HFFc6 (cell line): ENCODE results near the gene GSTM1. TPM values are rescaled to one million over a fixed set of nuclear protein-coding genes. Genes with fewer than 3 reads are reported as not detected.
"Not testable (repeated sequence)": the region's sequence is repeated elsewhere in the genome, so short reads cannot be mapped to it uniquely, and the experiment has no call there.

ENCODE experiments used
- DNase-seq: peaks from one replicate; pipeline ENCODE4 v3.0.0-alpha.2; 2018
- H3K27ac Mint-ChIP-seq: 2 replicates; pipeline ENCODE4 v1.8.0; 2020; ENCODE audit warnings: mild to moderate bottlenecking, mixed read lengths
- H3K27me3 Mint-ChIP-seq: 2 replicates; pipeline ENCODE4 v1.8.0; 2021; ENCODE audit warnings: mild to moderate bottlenecking, moderate library complexity, mixed read lengths; ENCODE audit not compliant: insufficient read depth
- H3K36me3 Mint-ChIP-seq: 2 replicates; pipeline ENCODE4 v1.8.0; 2021; ENCODE audit warnings: low read depth, mixed read lengths
- H3K4me1 Mint-ChIP-seq: 2 replicates; pipeline ENCODE4 v1.8.0; 2020; ENCODE audit warnings: low read depth, mixed read lengths
- H3K4me3 Mint-ChIP-seq: 2 replicates; pipeline ENCODE4 v1.8.0; 2020; ENCODE audit warnings: mild to moderate bottlenecking, moderate library complexity, mixed read lengths
- H3K9me3 Mint-ChIP-seq: 2 replicates; pipeline ENCODE4 v1.8.0; 2020; ENCODE audit warnings: mild to moderate bottlenecking, mixed read lengths
- CTCF ChIP-seq: fragments of 200-600 bp; sonication (generic); IDR thresholded peaks from 2 replicates; pipeline ENCODE4 v1.5.0; 2021; ENCODE audit warnings: antibody characterized with exemption, mild to moderate bottlenecking
- total RNA-seq, 6 experiments: library from RNA; stranded (reverse); fragmentation: NEBNext Ultra II Directional; extraction: Animal tissue kit (Norgen Biotek cat#: 25700); gene quantifications; 2 replicates in 1 of 6; 3 replicates in 5 of 6; pipeline ENCODE4 v1.2.3, GENCODE V29; 2021

GSTM1 gene
- total RNA-seq, 6 experiments from 2014 or later: 14.7 to 50.1 (median 46.5) TPM

GRCh38 chr1:109705411-109705810 lies 17.8 kb downstream of the GSTM1 start:
- peaks cover 8% of the 10 kb centered on the region for H3K27me3 Mint-ChIP-seq
- no peak for DNase-seq
- peaks cover 39% of the 10 kb centered on the region for H3K9me3 Mint-ChIP-seq
- H3K36me3 Mint-ChIP-seq: peaks cover 34% of the 10 kb centered on the region
- H3K27ac Mint-ChIP-seq: no peak overlapping the region
- TF ChIP-seq CTCF: no peak
- no peak overlapping the region for H3K4me3 Mint-ChIP-seq
- H3K4me1 Mint-ChIP-seq: no peaks in the 10 kb centered on the region

GRCh38 chr1:109708949-109709348 lies 21.3 kb downstream of the GSTM1 start:
- peaks cover 25% of the 10 kb centered on the region for H3K36me3 Mint-ChIP-seq
- not testable (repeated sequence) for H3K4me1 Mint-ChIP-seq, H3K27me3 Mint-ChIP-seq, DNase-seq, H3K27ac Mint-ChIP-seq, H3K4me3 Mint-ChIP-seq
- H3K9me3 Mint-ChIP-seq: peaks cover 28% of the 10 kb centered on the region

- not testable (repeated sequence) for H3K27me3 Mint-ChIP-seq, H3K4me3 Mint-ChIP-seq, DNase-seq, H3K27ac Mint-ChIP-seq, H3K4me1 Mint-ChIP-seq
- Mint-ChIP-seq H3K9me3 (peaks cover 20% of the 10 kb centered on the region), H3K36me3 (peaks cover 17% of the 10 kb centered on the region)
Observed at GRCh38 chr1:109709822-109710221, 22.2 kb downstream of the GSTM1 start.

- H3K4me1 Mint-ChIP-seq, H3K27me3 Mint-ChIP-seq, DNase-seq: not testable (repeated sequence)
- Mint-ChIP-seq H3K4me3 (peak within 1 kb of the TSS; percentile 81), H3K27ac (peak within 1 kb of the TSS; percentile 9), H3K36me3 (peaks cover 17% of the 10 kb centered on the region), H3K9me3 (peaks cover 19% of the 10 kb centered on the region)
Observed at GRCh38 chr1:109711593-109712320, 24.1 kb downstream of the GSTM1 start, which contains the start of gene GSTM5. Gene GSTM5 (plus strand): TSS chr1:109712251. CDS start chr1:109712313, 62 bp downstream.

GRCh38 chr1:109712321-109712864 lies 24.8 kb downstream of the GSTM1 start:
- H3K4me3 Mint-ChIP-seq: peak overlapping the region; percentile 81
- peaks cover 3% of the 10 kb centered on the region for H3K4me1 Mint-ChIP-seq
- peaks cover 19% of the 10 kb centered on the region for H3K9me3 Mint-ChIP-seq
- TF ChIP-seq CTCF: no peak
- peak overlapping the region; percentile 9; the same call in 1 of the 2 replicates for H3K27ac Mint-ChIP-seq
- peaks cover 8% of the 10 kb centered on the region for H3K27me3 Mint-ChIP-seq
- peaks cover 17% of the 10 kb centered on the region for H3K36me3 Mint-ChIP-seq
- no peak for DNase-seq

GRCh38 chr1:109713636-109714035 lies 26.0 kb downstream of the GSTM1 start:
- peaks cover 11% of the 10 kb centered on the region for H3K9me3 Mint-ChIP-seq
- no peak for TF ChIP-seq CTCF
- H3K4me3 Mint-ChIP-seq: no peak overlapping the region
- peaks cover 10% of the 10 kb centered on the region for H3K36me3 Mint-ChIP-seq
- H3K27me3 Mint-ChIP-seq: peaks cover 8% of the 10 kb centered on the region
- DNase-seq: no peak
- peaks cover 15% of the 10 kb centered on the region for H3K4me1 Mint-ChIP-seq
- no peak overlapping the region for H3K27ac Mint-ChIP-seq

- Mint-ChIP-seq H3K4me1 (peaks cover 27% of the 10 kb centered on the region), H3K4me3 (no peak overlapping the region), H3K27me3 (peaks cover 4% of the 10 kb centered on the region; the same call in 1 of the 2 replicates), H3K27ac (no peak overlapping the region), H3K9me3 (no peaks in the 10 kb centered on the region), H3K36me3 (no peaks in the 10 kb centered on the region)
- TF ChIP-seq CTCF: no peak
- DNase-seq: no peak
Observed at GRCh38 chr1:109714661-109715372, 27.2 kb downstream of the GSTM1 start.
